HG02798 (cell line): Measurements from ENCODE around the gene GRIN2A.

Source experiments
- ATAC-seq: cut with Tn5 transposase; IDR thresholded peaks from one replicate; pipeline ENCODE4 v1.9.1; 2021; ENCODE audit warnings: mild to moderate bottlenecking; ENCODE audit not compliant: unreplicated experiment, poor library complexity

The GRIN2A gene

DNA sequence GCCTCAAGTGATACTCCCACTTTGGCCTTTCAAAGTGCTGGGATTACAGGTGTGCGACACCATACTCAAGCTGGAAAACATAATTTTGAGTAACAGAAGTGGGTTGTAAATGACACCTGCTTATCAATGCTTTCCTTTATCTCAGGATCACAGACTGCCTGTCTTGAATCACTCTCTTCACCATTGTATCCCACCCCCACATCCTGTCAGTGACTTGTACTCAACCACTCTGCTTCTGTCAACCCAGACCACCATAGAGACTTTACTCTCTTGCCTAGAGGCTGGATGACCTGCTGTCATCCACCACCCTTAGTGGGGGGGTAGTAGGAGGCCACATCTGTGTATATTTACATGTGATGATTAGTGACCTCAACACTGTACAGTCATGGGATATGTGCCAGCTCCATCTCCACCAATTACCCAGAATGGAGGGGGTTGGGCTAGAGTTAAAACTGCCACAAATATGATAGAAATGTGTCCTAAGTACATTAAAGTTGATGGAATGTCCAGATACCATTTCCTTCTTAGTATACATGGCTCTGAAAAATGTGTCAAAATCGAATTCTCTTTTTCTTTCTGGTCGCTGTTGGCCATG, 338.7 kb downstream of the GRIN2A start:
- ATAC-seq, result no peak

DNA sequence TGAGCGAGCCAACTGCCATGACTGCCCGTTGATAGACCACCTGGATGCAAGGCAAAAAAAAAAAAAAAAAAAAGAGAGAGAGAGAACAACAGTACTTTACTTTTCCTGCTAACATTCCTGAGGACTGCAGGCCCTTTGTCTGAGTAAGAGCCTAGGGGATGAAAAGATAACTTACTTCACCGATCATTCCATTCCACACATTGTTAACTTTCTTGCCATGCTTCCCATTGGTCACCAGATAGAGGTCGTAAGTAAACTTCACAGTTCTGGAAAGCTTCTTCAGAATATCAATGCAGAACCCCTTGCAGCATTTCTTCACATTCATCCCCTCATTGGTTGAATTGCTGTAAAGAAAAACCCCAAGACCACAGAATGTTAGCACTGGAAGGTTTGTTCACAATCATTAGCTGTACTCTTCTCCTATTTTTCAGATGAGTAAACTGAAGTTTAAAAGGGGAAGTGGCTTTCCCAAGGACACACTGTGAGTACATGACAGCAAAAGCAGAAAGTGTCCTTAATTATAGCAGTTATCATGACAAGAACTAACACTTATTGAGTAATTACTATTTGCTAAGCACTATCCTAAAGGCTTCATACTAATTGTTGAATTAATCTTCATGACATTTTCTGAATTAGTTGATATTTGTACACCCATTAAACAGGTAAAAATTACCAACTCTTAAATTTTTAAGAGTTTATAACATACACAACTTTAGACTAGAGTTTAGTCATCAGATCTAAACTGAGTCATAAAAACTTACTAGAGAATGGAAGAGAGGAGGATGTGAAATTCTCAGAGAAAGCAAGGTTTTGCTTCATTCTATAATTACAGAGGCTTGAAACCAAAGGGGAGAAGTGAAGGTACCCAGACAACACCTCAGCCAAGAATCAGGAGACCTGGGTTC, 341.2 kb downstream of the GRIN2A start:
- ATAC-seq, result peak; percentile 37

DNA sequence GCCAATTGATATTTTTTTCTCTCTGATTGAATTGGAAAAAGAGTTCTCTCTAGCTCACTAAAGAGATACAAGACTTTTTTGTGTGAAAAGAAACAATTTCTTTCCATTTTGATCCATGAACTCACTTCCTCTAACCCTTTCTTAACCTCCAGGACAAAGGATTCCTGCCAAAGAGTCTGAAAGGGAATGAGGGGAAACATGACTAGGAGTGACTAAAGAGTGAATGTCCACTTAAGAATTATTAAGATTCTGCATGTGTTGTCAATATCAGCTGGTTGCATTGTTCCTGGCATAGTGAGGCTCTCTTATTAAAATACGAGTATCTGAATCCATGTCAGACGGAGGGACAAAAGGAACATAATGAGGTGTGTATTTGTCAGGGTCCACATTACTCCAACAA, 344.7 kb downstream of the GRIN2A start:
- ATAC-seq, result no peak

DNA sequence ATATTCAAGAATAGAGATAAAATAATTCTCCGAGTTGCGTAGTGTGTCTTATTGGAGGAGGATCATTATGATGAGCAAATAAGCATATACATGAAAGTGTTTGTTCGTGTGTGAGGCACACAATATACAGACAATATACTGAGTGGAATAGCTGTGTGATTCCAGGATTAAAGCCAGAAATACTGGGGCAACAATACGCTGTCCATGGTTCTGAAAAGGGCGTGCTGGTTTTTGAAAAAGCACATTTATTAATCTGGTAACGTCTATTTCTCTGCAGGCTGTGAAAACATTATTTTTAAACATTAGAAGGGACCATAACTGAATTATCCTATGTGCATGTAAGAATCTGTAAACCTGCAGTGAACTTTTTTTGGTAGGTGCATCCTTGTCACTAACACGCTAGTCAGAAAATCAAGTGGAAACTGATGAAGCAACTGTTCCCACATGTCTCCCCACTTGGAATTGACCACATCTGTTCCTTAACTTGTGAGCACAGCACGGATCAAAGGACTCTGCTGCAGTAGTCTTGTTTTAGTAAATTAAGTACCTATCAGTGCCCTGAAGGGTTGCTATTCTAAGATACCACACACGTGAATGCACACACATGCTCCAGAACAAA, 346.0 kb downstream of the GRIN2A start:
- no peak for ATAC-seq

DNA sequence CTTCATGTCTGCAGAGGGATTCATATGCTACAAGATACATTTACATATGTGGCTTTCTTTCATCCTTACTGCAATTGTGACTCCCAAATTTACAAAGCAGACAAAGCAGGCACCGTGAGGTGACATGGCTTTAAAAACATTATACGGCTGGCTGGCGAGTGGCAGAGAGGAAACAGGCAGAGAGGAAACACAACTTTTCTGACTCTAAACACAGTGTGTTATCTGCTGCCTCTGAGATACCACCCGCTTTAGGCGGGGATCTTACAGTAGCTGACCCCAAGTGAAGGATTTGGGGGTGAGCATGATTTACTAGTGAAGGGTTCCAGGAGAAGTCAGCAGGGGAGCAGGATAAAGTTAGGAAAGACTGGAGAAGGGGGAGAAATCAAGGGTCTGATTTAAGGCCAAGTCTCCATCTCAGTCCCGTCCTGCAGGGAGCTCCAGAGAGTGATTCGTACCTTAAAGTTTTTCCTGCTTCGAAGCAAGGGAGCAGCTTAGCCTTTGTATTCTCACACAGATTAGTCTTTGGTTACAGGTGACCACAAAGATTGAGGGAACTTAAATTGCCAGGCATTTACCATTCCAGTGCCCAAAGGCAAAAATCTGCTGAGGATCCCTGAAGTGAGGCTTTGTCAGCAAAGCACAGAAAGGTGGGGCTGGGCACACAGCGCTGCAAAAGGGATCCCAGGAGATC, 355.0 kb downstream of the GRIN2A start:
- no peak for ATAC-seq

DNA sequence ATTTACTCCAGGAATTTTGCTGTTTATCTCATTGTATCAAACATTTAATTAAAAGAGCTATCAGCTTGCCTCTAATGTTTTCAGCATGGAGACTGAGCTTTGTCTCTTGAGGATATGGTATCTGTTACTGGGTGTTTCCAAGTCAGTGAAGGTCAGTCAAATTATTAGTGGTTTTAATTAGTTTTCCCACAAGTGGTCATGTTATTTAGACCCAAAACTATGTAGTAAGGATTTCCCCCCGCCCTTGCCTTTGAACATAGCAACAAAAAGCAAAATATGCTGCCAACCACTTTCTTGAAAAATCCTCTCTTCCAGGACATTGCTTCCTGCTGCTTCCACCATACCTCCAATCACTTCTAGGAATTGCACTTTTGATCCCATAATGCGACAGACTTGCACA, 355.6 kb downstream of the GRIN2A start:
- ATAC-seq, result no peak

DNA sequence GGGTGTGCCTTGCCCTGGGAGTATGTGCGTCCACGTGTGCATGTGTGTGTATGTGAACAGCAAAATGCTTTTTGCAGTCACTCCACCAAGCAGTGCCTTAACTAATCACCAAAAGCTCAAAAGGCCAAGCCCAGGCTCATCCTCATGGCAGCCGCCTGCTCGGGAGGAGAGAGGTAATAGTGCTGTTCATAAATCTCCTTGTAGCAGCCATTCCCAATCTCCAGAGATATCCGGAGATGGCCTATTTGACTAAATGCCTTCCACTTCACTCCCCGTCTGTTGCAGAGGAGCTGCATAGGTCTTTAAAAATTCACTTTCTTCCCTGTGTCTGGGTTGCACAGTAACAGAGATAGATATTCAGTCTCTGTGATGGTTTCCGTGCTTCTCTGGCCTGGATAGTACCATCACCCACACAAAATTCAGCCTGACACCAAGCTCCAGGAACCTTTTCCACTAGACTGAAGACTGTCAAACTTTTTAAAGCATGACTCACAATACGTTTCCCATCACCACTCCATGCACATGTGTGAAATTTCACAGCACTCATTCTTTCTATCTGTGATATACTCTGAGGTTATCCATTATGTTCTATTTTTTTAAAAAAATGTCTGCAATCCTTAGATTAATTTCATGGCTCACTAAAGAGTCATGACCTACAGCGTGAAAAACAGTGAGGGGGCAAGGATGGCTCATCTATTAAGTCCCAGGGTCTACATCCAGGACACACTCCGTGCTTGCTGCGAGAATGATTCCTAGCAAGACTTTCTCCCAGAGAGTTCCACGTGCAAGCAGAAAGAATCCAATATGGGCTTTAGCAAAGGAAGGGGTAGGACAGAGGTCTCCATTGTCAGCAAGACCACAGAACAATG, 357.8 kb downstream of the GRIN2A start:
- no peak for ATAC-seq

DNA sequence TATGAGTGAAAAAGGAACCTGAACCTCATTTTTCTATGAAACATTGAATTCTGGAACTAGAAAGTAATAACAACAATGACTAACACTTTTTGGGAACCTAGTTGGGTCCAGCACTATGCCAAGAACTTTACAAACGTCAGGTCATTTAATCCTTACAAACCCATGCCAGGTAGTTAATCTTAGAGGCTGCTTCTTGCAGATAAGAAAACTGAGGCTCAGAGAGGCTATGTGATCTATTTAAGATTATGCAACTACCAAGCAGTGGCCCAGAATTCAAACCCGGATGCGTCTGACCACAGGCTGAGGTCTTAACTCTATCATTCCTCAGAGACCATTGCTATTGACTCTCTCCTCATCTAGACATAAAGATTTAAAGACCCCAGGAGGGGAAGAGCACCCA, 358.7 kb downstream of the GRIN2A start:
- ATAC-seq, result no peak

DNA sequence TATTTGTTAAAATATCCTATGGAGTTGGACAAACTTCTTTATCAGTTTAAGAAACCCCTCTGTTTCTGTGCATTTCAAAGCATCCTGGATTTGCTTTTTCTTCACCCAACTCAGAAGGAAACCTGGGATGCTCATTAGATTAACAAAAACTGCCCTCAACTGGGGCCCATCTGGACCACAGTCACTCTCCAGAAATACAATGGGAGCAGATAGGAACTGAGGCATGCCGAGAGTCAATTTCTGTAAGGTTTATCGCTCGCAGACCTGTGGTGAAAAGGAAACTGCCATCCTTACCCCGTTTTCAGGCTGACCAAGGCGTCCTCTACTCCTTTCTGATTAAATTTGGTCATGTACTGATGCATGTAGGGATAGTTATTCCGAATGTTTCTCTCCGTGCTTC, 360.3 kb downstream of the GRIN2A start:
- no peak for ATAC-seq

DNA sequence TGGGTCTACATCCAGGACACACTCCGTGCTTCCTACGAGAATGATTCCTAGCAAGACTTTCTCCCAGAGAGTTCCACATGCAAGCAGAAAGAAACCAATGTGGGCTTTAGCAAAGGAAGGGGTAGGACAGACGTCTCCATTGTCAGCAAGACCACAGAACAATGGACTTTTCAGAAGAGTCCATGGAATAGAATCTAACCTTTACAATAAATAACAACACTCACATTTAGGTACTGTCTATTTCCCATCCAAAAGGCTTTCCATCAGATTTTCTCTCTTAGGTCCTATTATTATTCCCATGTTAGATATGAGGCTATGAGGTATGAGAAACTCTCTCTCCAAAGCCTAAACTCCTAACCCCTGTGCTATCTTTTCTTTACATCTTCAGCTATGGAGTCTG, 360.9 kb downstream of the GRIN2A start:
- no peak for ATAC-seq

DNA sequence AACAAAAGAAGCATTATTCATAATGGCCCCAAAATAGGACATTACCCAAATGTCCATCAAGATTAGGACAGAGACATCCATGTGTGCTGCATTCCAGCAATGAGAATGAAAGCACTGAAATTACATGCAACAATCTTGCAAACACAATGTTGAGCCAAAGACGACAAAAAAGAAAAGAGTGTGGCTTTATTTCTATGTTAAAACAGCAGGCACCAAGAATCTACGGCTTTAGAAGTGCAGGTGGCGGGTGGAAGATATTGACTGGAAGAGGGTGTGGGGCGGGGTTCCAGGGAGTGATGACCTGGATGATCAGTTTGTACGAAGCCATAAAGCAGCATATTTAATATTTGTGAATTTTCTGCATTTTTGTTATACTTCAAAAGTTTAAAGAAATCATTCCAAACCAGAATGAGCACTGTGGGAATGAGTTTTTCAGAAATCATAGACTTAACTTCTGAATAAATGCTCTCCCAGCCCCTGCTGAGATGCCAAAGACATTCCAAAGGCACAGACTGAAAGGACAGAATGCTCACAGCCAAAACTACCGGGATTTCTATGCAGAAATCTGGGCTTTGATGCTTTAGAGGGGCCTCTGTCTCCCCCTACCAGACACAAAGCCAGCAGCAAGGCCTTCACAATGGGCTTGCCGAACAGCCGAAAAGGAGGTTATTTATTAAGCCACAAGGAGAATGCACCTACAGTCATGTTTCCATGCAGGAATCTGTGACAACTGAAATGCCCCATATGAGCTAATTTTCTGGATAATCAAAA, 361.6 kb downstream of the GRIN2A start:
- no peak for ATAC-seq

DNA sequence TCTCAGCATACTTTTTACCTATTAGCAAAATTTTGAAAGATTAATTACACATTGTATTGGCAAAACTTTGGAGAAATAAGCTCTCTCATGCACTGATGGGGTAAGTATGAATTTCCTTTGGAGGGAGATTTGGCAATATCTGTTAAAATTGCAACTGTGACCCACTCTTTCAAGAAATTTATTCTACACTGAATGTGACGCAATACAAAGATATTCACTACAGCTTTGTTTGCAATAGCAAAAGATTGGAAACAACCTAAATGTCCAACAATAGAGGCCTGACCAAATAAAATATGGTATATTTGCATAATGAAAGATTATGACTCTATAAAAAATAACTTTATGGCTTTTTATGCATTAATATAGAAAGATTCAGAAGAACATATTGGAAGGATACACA, 363.5 kb downstream of the GRIN2A start:
- ATAC-seq, result no peak

DNA sequence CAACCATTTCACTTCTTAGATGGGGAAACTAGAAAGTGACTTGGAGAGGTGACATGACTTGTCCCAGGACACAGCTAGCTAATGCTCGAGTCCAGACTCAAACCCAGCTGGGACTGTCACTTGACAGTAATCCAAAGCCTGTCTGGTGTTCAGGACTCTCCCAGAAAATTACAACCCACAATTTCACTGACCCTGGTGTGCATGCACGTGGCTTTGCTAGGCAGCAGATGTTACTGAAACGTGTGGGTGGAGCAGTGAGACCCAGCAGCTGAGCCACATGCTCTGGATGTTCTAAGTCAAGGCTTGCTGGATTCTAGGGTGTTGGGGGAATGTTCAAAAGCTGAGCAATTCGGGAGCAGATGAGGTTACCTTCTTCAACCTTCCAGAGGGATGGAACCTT, 364.6 kb downstream of the GRIN2A start:
- ATAC-seq, result no peak

DNA sequence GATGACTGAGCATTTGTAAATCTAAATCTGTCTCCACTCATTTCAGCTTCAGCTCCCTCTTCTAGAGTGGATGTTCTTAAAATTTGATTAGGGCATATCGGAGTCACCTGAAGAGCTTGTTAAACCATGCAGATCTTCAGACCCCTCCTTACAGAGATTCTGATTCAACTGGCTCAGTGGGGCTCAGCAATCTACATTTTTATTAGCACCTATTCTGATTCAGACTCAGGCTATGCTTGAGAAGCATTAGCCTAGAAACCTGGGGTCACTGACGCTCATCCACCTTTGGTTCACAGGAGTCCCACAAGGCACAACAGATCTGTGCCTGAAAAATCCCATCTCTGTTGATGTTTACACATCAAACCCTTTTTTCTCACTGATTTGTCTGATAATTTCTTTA, 365.6 kb downstream of the GRIN2A start:
- ATAC-seq, result no peak

DNA sequence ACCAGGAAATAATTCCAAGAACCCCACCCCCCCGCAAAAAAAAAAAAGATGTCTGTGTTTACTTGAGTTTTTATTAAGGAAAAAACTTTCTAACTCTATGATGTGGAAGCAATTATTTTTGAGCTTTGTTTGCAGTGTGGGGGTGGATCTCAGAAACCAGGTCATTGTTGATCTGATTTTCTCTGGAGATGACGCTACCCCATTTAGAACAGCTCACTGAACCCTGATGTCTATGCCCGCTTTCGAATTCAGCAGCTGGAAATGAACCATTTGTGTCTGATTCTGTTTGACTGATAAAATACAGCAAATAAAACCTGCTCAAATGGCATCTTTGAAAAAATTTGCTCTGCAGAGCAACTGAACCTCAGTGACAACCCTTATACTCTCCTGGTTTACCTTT, 368.6 kb downstream of the GRIN2A start:
- no peak for ATAC-seq

DNA sequence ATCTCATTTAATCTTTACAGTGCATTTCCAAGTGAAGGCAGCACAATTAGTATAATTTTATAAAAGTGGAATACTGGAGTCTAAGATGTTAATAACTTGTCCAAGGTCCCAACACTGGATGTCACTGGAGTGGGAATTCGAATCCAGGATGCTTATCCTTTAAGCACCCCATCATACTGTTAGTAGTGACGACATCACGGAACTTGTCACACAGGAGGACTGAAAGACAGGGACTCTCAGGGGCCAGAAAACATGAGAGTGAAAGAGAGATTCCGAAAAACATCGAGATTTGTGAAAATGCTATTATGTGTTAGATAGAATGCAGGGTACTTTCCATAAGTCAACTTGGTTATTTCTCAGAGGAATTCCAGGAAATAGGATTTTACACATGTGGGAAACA, 374.0 kb downstream of the GRIN2A start:
- ATAC-seq, result no peak

DNA sequence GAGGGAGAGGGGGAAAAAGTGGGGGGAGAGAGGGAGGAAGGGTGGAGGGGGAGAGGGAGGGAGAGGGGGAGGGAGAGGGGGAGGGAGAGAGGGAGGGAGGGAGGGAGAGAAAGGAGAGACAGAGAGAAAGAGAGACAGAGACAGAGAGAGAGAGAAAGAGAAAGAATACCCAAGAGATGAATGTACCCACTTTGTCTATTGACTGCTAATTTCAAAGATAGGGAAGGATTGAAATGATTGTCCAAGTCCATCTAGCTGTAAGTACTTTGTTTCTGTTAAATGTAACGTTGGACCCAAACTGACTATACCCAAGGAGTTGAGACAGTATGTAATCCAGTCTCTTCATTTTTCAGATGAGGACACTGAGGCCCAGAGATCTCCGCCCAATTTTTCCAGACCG, 374.9 kb downstream of the GRIN2A start:
- ATAC-seq, result no peak

DNA sequence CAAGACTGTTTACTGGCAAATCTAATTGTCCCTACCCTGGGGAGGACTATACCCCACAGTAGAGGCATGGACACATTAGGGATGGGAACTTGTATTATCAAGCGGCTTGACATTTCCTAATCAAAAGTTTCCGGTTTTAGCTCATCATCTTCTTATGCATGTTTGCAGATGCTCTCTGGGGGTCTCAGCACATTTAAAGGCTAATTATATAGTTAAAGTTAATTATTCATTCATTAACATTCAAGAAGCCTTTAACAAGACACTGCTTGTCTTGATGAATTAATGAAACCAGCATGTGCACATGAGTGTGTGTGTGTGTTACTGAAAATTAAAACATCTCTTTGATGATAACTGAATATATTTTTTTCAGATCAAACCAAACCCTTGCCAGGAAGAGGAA, 377.1 kb downstream of the GRIN2A start:
- no peak for ATAC-seq

DNA sequence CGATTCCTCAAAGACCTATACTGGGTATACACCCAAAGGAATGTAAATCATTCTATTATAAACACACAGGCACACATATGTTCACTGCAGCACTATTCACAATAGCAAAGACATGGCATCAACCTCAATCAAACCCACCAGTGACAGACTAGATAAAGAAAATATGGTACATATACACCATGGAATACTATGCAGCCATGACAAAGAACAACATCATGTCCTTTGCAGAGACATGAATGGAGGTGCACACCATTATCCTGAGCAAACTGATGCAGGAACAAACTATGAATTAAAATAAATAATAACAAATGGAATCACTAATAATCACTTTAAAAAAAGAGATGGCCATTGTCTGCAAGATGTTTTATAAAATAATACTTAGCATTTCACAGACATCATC, 380.1 kb downstream of the GRIN2A start:
- ATAC-seq, result no peak
